Stimulated activated naive CD8-positive, alpha-beta T cell treated with anti-CD3 and anti-CD28 coated beads, Interleukin-15, Interleukin-2, amounts not matched to agents 100 U/mL and 50 U/mL, for 24 hours (primary cell): ENCODE measurements around the gene LRRC56.
A peak's percentile ranks its signal among the peaks of the same experiment; 100 is the strongest.

Experiments
- ATAC-seq: fragments of 150-1000 bp; cut with Tn5 transposase; one replicate; pipeline ENCODE4 v1.10.0; 2021
- DNase-seq: peaks from one replicate; pipeline ENCODE4 v3.0.0; 2021

LRRC56 gene

DNA sequence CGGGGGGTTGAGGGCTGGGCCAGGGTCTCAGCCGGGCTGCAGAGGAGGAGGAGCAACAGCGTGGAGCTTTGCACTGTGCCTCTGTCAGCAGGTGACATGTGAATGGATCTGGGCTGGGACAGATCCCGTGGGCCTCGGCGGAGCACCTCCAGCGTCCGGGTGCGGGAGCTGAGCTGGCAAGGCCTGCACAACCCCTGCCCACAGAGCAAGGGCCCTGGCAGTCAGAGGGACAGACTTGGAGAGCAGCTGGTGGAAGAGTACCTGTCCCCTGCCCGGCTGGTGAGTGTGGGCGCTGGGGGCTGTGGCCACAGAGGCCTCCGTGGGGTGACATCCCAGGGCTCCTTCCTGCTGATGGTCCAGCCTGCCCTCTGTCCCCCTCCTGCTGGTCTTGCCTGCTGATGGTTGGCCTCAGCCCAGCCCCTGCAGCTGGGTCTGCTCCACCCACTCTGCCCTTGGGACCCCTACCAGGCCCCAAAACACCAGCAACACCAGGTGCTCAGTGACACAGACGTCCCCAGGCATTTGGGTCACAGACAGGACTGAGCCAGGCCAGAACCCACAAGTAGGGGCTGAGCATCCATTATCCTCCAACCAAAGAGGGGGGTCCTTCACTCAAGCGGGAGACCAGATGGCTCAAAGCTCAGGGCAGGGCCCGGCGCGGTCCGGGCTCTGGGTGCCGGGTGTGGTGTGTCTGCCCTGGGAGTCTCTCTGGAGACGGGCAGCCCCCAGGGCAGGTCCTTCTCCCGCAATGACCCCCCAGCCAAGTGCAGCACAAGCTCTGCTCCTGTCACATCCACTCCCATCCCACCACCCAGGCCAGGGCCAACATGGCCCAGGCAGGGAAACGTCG, 3.5 kb downstream of the LRRC56 start:
- DNase-seq (no peak), ATAC-seq (no peak)

GRCh38 chr11:541433-541885, 4.1 kb downstream of the LRRC56 start:
- no peak for ATAC-seq

DNA sequence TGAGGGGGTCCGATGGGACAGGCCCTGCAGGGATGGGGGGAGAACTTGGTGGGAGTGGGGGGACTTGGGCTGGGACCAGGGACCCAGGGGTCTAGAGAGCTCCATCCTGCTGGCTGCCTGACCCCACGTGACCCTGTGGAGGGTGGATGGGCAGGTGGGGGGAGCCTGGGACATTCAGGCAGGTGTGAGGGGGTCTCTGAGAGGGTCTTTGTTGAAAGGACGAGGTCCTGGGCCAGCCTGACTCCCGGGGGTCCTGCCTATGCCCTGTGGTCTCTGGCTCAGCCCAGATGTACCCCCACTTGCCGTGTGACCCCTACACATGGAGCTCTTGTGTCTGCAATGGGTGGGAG, 7.5 kb downstream of the LRRC56 start:
- no peak for ATAC-seq

More at GRCh38 chr11:541433-541885, 4.1 kb downstream of the LRRC56 start:
- no peak for DNase-seq

GRCh38 chr11:545171-545570, 7.8 kb downstream of the LRRC56 start:
- ATAC-seq (no peak), DNase-seq (no peak)

More for the DNA sequence above, 7.5 kb downstream of the LRRC56 start:
- DNase-seq = no peak

- no peak for DNase-seq
- no peak for ATAC-seq
Observed at GRCh38 chr11:548700-549603, 11.6 kb downstream of the LRRC56 start.

DNA sequence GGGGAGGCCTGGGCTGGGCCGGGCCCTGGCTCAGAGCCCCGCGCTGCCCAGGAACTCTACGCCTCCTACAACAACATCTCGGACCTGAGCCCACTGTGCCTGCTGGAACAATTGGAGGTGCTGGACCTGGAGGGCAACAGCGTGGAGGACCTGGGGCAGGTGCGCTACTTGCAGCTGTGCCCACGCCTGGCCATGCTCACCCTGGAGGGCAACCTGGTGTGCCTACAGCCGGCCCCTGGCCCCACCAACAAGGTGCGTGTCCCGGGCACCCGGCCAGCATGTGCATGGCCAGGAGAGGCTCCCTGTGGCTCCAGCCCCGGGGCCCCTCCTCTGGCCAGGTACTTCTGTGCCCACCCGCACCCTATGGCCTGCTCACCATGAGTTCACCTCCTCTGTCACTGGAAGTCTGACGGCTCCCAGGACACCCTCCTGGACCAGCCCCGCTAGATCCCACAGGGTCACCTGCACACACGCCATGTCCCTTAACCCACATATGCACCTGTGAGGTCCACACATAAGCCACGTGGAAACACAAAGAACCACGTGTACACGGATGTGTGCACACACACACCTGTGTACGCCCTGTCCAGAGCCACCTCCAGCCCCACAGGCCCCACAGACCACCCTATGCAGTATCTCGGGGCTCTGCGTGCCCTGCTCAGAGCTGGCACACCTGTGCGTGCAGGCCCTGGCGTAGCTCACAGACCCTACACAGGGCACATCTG, 12.9 kb downstream of the LRRC56 start:
- no peak for DNase-seq
- no peak for ATAC-seq

DNA sequence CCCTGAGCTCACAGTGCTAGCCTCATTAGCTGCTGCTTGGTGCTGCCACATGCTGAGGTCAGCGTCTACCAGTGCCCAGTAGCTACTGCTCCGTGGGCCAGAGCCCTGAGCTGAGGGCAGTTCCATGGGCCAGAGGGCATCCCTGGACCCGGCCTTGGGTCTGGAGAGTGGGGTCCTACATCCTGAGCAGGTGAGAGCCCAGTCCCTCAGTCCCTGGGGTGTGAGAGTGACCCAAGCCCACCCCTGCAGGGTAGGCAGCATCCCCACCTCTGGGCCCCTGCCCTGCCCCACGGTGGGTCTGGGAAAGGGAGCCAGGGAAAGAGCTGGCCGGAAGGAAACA, 13.4 kb downstream of the LRRC56 start:
- DNase-seq (no peak), ATAC-seq (no peak)

DNA sequence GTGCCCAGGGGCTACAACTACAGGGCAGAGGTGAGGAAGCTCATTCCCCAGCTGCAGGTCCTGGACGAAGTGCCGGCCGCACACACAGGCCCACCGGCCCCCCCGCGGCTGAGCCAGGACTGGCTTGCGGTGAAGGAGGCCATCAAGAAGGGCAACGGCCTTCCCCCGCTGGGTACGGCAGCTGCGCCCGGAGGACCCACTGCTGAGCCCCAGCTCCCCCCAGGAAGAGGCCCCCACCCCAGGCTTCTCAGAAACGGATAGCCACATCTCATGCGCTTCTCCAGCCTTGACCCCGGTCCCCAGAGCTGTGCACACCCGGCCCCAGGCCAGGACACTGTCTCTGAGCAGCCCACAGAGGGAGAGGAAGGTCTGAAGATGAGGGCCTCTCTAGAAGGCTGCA, 13.8 kb downstream of the LRRC56 start:
- ATAC-seq (no peak), DNase-seq (no peak)

- DNase-seq = no peak
- ATAC-seq = no peak
Observed at GRCh38 chr11:551596-551995, 14.3 kb downstream of the LRRC56 start.

DNA sequence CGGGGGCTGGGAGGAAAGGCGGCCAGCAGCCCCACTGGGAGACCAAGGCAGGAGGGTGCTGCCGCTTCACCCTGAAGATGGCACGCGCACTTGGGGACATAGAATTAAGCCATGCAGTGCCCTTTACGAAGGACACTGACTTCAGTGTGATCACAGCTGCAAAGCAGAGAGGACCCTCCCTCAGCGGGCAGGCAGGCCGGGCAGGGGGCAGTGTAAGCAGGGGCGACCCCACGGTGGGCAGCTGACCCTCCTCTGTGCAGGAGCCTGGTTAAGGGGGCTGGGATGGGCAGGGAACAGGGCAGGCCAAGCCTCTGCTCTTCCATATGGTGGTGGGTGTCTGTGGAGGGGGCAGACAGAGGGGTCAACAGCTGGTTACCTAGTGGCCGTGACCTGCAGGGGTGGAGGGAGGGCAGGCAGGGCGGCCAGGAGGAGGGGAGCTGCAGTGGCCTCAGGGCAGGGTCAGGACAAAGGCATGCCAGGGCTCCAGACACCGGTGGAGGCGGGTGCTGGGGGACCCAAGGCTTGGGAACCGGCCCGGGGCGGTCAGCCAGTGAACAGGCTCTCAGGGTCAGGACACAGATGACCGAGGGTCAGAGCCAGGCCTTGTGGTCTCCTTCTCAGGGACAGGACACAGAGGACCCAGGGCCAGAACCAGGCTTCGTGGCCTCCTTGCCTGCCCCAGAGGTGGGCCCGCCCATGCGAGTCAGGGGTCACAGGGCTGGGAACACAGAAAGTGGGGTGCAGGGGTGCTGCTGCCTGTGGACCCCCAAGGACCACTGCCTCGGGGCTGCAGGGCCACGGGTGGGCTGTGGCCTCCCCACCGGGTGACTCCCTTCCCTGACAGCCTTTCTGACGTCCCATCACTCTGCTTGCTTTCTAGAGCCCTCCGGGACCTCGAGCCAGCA, 16.0 kb downstream of the LRRC56 start:
- ATAC-seq = no peak
- DNase-seq = no peak

- ATAC-seq = no peak
- no peak for DNase-seq
Observed at GRCh38 chr11:553988-554340, 16.6 kb downstream of the LRRC56 start.

DNA sequence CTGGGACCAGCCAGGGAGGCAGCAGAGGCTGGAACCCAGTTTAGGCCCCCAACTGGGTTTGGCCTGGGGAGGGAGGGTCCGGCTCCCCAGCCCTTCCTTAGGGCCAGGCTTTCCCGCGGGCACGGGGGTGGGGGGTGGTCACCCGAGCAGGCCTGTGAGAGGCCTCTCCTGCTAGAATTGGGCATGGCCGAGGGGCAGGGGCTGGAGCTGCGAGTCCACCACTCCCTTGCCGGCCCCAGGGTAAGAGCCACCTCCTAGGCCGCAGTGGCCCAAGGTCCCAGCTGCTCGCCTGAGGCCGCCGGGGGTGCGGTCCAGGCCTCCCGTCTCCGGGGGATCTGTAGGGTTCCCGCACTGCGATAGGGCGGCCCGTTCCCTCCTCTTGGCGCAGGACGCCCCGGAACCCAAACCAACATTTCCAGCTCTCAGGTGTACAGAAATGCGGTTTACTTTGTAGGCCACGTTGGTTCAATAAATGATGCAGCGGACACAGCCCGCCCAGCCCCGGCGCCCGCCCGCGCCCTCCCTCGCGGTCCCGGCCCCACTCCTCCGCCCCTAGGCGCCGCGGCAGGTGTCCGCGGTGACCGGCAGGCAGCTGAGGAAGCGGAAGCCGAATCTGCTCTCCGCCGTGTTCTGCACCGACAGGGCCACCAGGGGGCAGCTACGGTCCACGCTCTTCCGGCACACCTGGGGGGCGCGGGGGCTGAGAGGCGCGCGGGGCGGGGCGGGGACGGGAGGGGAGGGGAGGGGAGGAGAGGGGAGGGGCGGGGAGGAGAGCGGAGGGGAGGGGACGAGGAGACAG, 17.3 kb downstream of the LRRC56 start:
- ATAC-seq (peak; percentile 66), DNase-seq (peak; percentile 78)

GRCh38 chr11:555227-555779, 18.0 kb downstream of the LRRC56 start:
- ATAC-seq (peak; percentile 3), DNase-seq (no peak)

DNA sequence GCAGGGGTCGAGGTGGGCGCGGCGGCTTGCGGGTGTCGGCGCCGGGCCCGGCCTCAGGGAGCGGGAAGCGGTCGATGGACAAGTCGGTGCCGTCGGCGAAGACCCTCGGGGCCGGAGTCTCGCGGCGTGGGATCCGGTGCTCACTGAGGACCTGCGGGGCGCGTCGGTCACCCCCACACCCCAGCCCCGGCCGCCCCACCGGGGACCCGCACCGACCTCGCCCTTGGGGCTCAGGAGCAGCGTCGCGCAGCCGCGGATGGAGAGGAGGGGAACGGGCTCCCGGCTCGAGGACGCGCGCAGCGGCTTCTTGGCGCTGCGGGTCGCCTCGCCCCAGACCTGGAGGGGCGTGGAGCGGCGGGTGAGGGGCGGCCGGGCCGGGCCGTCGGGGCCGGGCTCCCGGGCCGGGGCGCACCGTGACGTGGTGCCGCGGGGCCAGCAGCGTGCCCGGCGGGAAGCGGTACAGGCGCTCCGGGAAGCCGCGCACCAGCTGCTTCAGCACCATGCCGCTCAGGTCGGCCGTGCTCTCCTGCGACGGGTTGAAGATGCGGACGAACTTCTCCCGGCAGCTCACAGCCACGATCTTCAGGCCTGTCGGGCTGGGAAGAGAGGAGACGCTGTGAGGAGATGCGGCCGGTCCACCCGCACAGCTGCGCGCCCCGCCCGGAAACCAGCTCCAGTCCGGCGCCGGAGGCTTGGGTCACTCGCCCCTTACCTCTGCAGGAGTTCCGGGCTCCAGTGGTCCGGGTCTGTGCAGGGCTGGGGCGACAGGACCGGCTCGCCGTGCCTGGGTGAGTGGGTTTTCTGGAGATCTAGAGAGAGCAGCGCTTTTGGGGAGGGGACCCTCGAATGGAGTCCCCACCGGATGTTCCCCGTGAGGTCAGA, 18.7 kb downstream of the LRRC56 start:
- no peak for DNase-seq
- no peak for ATAC-seq

GRCh38 chr11:556662-557256, 19.4 kb downstream of the LRRC56 start:
- DNase-seq (no peak), ATAC-seq (no peak)

DNA sequence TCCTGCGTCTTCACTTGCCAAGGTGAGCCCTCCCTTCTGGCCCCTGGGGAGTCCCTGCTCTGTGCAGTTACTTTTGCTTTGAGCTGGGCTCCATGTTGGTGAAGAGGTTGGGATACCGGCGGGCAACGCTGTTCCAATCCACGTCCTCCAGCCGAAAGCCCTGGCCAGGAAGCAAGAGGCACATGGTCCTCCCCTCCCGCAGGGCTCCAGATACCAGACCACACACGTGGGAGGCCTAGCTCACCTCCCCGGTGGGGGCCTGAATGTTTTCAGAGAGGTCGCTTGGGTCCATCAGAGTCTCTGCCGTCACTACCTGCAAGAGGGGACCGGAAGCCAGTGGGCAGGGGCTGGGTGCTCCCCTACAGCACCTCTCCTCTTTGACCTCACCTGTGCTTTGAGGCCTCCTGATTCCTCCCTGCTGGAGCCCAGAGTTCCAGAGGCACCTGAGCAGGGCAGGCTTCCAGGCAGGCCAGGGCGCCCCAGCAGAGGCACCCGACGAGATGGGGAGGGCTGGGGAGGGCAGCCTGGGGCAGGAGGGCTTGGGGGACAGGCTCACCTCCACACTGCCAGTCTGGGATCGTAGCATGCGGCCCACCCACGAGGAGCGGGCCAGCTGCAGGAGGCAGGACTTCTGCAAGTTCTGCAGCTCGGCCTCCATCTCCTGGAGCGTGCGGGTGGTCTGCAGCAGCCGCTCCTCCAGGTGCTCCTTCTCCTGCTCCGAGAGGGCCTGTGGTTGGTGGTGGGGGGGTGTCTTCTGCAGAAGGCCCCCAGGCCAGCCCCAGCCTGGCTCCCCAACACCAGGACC, 20.2 kb downstream of the LRRC56 start:
- ATAC-seq = no peak
- DNase-seq = no peak

DNA sequence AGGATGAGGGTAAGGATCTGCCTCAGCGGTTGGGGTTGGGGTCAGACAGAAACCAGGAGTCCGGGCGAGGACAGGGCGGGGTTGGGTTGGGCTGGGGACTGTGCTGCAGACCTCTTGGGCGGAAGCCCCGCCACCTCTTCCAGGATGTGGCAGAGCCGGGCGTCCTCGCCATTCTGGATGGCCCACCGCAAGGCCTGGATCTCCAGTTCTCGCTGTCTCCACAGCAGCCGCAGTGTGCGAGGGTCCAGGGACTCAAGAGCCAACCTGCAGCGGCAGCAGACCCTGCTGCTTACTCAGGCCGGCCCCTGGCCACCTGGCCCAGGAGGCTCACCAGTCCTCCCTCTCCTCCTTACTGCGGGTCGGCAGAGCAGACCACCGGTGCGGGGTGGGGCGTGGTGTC, 21.2 kb downstream of the LRRC56 start:
- no peak for DNase-seq
- ATAC-seq = no peak

- no peak for ATAC-seq
- DNase-seq = no peak
Observed at GRCh38 chr11:559020-559620, 21.8 kb downstream of the LRRC56 start.
